ENCODE results near the gene TBC1D30. TPM values are rescaled to one million over a fixed set of nuclear protein-coding genes. Genes with fewer than 3 reads are reported as not detected.

The TBC1D30 gene
- total RNA-seq, 1 donor from 2014 or later = 3.4 TPM

- H3K4me1 Mint-ChIP-seq (ENCODE audit: low read depth) = peaks cover 10% of the 10 kb centered on the region
- H3K9me3 Mint-ChIP-seq (ENCODE audit: low read depth) = no peaks in the 10 kb centered on the region
- no peak for DNase-seq (ENCODE audit: low spot score, unreplicated experiment)
- H3K36me3 Mint-ChIP-seq (ENCODE audit: insufficient read depth) = no peaks in the 10 kb centered on the region
- peak; percentile 80 for TF ChIP-seq CTCF (IDR thresholded peaks at IDR 0.05; ENCODE audit: unreplicated experiment)
- H3K4me3 Mint-ChIP-seq (ENCODE audit: low read depth) = no peak overlapping the region
- no peak overlapping the region for H3K27ac Mint-ChIP-seq
- H3K27me3 Mint-ChIP-seq = peaks cover 18% of the 10 kb centered on the region
Observed at GRCh38 chr12:64890873-64891468, 66.5 kb downstream of the TBC1D30 start.

GRCh38 chr12:64891629-64892028 is 67.2 kb downstream of the TBC1D30 start:
- no peaks in the 10 kb centered on the region for H3K36me3 Mint-ChIP-seq (ENCODE audit: insufficient read depth)
- no peak for TF ChIP-seq CTCF (IDR thresholded peaks at IDR 0.05; ENCODE audit: unreplicated experiment)
- no peaks in the 10 kb centered on the region for H3K9me3 Mint-ChIP-seq (ENCODE audit: low read depth)
- H3K4me1 Mint-ChIP-seq (ENCODE audit: low read depth) = peaks cover 10% of the 10 kb centered on the region
- no peak for DNase-seq (ENCODE audit: low spot score, unreplicated experiment)
- H3K4me3 Mint-ChIP-seq (ENCODE audit: low read depth) = no peak overlapping the region
- H3K27ac Mint-ChIP-seq = no peak overlapping the region
- H3K27me3 Mint-ChIP-seq = peaks cover 18% of the 10 kb centered on the region

GRCh38 chr12:64892561-64892960 is 68.1 kb downstream of the TBC1D30 start:
- H3K36me3 Mint-ChIP-seq (ENCODE audit: insufficient read depth) = no peaks in the 10 kb centered on the region
- TF ChIP-seq CTCF (IDR thresholded peaks at IDR 0.05; ENCODE audit: unreplicated experiment) = no peak
- no peak overlapping the region for H3K4me3 Mint-ChIP-seq (ENCODE audit: low read depth)
- peaks cover 18% of the 10 kb centered on the region for H3K27me3 Mint-ChIP-seq
- no peak for DNase-seq (ENCODE audit: low spot score, unreplicated experiment)
- H3K9me3 Mint-ChIP-seq (ENCODE audit: low read depth) = no peaks in the 10 kb centered on the region
- H3K27ac Mint-ChIP-seq = no peak overlapping the region
- H3K4me1 Mint-ChIP-seq (ENCODE audit: low read depth) = peaks cover 10% of the 10 kb centered on the region

- no peak overlapping the region for H3K27ac Mint-ChIP-seq
- no peak for TF ChIP-seq CTCF (IDR thresholded peaks at IDR 0.05; ENCODE audit: unreplicated experiment)
- no peaks in the 10 kb centered on the region for H3K9me3 Mint-ChIP-seq (ENCODE audit: low read depth)
- H3K4me3 Mint-ChIP-seq (ENCODE audit: low read depth) = no peak overlapping the region
- H3K27me3 Mint-ChIP-seq = peaks cover 16% of the 10 kb centered on the region
- DNase-seq (ENCODE audit: low spot score, unreplicated experiment) = no peak
- H3K4me1 Mint-ChIP-seq (ENCODE audit: low read depth) = peaks cover 10% of the 10 kb centered on the region
- no peaks in the 10 kb centered on the region for H3K36me3 Mint-ChIP-seq (ENCODE audit: insufficient read depth)
Observed at GRCh38 chr12:64893961-64894360, 69.5 kb downstream of the TBC1D30 start.

- Mint-ChIP-seq H3K4me3 (ENCODE audit: low read depth) (no peak overlapping the region), H3K36me3 (ENCODE audit: insufficient read depth) (no peaks in the 10 kb centered on the region), H3K27ac (no peak overlapping the region), H3K27me3 (peaks cover 8% of the 10 kb centered on the region), H3K4me1 (ENCODE audit: low read depth) (peaks cover 5% of the 10 kb centered on the region), H3K9me3 (ENCODE audit: low read depth) (no peaks in the 10 kb centered on the region)
- no peak for DNase-seq (ENCODE audit: low spot score, unreplicated experiment)
- no peak for TF ChIP-seq CTCF (IDR thresholded peaks at IDR 0.05; ENCODE audit: unreplicated experiment)
Observed at GRCh38 chr12:64894827-64895475, 70.5 kb downstream of the TBC1D30 start.
